Omental fat pad (tissue), 4 donors: ENCODE results near the gene TOP3B. TPM values are rescaled to one million over a fixed set of nuclear protein-coding genes. Genes with fewer than 3 reads are reported as not detected.
A peak's percentile ranks its signal among the peaks of the same experiment; 100 is the strongest.

ENCODE experiments used
- ATAC-seq: fragments of 150-250 bp; one replicate; pipeline ENCODE4 v1.9.1; 2016; ENCODE audit warnings: mild to moderate bottlenecking, moderate library complexity; ENCODE audit not compliant: low FRiP score
- DNase-seq: peaks from one replicate; pipeline ENCODE4 v3.0.0-alpha.2; 2019; ENCODE audit warnings: low spot score
- total RNA-seq, 4 donors: library from RNA; depleted of rRNA; stranded (reverse); fragments of >200 nt; gene quantifications; one replicate each; pipeline ENCODE4 v1.1.0, GENCODE V29; 2016
- TF ChIP-seq, protein P1 (sequence below), 3 donors: fragments of 450-650 bp; IDR thresholded peaks; one replicate each; pipeline ENCODE4 v1.5.1; 2016 to 2017; ENCODE audit warnings: antibody characterized with exemption in 3 of 3, mild to moderate bottlenecking in 3 of 3, moderate library complexity in 2 of 3

Gene TOP3B
- total RNA-seq, 4 donors from 2014 or later = 17.5 to 45.4 (median 21.3) TPM

DNA sequence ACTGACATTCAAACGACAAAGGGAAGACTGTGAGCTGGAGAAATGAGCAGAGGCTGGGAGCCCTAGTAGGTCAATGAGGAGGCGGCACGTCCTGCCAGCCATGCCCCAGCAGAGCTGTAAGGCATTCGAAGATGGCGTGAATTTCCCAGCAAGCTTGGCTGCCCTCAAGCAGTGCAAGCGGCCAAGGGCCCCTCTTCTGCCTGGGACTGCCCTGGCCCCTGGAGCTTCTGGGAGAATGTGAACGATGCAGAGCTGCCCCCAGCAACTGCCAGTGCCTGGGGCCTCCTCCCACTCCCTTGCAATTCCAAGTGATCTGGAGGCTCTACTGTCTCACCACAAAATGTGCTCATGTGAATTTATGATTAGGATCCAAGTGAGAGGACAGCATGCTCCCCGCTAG, 34.2 kb downstream of the TOP3B start:
- no peak for DNase-seq
- TF ChIP-seq, protein P1, sequence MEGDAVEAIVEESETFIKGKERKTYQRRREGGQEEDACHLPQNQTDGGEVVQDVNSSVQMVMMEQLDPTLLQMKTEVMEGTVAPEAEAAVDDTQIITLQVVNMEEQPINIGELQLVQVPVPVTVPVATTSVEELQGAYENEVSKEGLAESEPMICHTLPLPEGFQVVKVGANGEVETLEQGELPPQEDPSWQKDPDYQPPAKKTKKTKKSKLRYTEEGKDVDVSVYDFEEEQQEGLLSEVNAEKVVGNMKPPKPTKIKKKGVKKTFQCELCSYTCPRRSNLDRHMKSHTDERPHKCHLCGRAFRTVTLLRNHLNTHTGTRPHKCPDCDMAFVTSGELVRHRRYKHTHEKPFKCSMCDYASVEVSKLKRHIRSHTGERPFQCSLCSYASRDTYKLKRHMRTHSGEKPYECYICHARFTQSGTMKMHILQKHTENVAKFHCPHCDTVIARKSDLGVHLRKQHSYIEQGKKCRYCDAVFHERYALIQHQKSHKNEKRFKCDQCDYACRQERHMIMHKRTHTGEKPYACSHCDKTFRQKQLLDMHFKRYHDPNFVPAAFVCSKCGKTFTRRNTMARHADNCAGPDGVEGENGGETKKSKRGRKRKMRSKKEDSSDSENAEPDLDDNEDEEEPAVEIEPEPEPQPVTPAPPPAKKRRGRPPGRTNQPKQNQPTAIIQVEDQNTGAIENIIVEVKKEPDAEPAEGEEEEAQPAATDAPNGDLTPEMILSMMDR (IDR thresholded peaks at IDR 0.05) = no peak
- ATAC-seq = no peak

DNA sequence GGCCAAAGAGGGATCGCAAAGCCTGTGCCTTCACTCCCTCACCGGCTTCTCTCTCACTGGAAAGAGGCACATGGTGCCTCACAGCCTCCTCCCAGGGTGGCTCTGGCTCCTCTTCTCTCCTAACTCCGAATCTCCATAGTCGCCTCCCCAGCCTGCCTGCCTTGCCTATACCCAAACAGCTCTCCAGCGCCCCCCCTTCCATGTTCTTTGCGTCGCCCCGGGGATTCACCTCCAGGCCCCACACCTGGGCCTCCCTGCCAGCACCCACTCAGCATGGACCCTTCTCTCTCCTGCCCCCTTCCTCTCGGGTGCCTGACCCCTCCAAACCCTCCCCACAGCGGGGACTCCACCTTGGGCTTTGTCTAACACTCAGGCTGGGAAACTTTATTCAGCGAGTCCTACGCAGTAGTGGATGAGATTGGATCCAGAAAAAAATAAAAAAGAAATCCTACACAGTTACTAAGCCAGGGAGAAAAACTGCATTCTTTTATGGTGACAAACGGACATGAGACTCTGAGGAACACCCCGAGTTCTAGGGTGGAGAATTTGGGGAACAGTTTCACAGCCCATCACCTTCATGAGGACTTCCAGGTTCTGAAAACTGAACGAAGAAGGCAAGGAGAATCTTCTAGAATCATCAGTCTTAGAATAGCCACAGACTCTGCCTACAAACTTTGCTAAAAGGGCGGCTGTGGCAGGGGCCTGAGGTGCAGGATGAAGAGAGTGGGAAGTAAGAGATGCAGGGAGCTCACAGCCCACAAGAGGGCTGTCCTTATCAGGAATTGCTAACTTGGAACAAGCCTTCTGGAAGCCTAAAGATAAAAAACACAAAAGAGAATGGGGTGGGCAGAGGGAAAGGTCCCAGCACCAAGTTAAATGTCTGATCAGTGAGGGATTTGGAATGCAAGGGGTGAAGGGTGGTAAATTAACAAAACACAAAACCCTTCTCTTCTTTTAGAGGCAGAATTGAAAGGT, 35.3 kb downstream of the TOP3B start:
- DNase-seq = no peak
- TF ChIP-seq, protein P1 (IDR thresholded peaks at IDR 0.05) = peak in 1 of 3 donors; percentile 9
- ATAC-seq = no peak

DNA sequence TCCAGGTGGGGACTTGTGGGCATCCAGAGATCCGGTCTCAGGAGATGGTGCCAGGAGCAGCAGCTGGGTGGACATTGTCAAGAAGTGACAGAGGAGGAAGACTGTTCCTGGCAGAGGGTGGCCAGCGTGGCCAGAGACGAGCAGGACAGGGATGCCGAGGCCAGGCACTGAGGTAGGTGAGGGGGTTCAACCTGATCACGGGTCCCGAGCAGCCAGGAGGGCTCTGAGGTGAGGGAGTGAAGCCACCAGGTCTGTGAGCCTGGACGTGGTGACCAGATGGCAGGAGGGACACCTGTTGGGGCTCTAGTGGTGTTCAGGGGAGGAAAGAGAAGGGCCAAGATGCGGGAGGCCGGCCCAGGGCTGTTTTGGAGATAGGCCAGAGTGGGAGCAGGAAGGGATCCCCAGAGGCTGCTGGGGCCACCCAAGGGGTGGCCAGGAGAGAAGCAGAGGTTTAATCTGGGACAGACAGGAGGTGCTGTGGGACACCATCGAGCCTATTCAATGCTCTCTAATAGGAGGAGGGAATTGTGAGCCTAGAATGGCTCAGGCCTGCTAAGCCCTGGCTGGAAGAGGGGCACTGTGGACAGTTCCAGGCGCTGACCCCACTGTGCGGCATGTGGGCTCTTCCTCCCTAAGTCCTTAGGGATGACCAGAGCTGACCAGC, 36.2 kb downstream of the TOP3B start:
- DNase-seq (no peak), ATAC-seq (no peak)
- TF ChIP-seq, protein P1 (IDR thresholded peaks at IDR 0.05) = no peak

DNA sequence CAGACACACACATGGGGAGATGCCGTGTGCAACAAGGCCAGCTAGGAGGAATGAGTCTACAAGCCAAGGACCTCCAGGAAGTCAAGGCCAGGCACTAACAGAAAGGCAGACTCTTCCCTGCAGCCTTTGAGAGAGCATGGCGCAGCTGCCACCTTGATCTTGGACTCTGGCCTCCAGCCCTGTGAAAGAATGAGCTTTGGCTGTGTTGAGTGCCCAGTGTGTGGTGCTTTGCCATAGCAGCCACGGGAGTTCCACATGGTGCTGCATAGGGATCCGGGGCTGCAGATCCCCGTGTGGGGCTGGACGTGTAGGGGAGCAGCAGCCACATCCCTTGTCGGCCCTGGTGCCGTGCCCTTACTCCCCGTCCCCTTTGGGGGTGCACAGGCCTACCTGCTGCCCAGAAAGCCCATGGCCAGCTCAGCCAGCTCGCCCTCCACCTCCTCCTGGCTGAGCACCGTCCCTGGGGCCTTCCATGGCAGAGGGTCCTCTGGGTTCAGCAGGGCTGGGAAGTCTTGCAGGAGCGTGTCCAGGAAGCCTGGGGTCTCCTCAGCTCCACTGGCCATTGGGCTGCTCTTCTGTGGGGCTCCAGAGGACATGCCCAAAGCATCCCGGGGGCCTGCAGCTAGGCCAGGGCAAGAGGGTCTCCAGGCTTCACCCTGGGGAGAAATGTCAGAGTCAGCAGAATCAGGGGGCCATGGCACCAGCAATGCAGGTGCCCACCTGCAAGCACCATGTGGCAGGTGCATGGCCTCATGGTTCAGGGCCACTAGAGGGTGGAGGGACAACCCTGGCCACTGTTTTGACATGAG, 36.9 kb downstream of the TOP3B start:
- no peak for DNase-seq
- TF ChIP-seq, protein P1 (IDR thresholded peaks at IDR 0.05) = no peak
- ATAC-seq = no peak

DNA sequence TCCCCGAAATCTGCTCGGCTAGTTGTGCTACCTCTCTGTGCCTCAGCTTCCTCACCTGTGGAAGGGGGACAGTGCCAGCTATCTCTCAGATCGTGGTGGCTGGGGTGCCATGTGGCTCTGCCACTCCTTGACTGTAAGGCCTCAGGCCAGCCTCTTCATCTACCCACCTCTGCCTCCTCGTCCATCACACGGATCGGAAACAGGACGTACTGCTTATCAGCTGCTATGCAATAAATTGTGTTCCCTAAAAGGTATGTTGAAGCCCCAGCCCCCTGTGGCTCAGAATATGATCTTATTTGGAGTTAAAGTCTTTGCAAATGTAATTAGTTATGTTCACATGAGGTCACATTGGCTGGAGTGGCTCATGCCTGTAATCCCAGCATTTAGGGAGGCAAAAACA, 37.7 kb downstream of the TOP3B start:
- ATAC-seq (no peak), DNase-seq (no peak)
- TF ChIP-seq, protein P1 (IDR thresholded peaks at IDR 0.05) = no peak

DNA sequence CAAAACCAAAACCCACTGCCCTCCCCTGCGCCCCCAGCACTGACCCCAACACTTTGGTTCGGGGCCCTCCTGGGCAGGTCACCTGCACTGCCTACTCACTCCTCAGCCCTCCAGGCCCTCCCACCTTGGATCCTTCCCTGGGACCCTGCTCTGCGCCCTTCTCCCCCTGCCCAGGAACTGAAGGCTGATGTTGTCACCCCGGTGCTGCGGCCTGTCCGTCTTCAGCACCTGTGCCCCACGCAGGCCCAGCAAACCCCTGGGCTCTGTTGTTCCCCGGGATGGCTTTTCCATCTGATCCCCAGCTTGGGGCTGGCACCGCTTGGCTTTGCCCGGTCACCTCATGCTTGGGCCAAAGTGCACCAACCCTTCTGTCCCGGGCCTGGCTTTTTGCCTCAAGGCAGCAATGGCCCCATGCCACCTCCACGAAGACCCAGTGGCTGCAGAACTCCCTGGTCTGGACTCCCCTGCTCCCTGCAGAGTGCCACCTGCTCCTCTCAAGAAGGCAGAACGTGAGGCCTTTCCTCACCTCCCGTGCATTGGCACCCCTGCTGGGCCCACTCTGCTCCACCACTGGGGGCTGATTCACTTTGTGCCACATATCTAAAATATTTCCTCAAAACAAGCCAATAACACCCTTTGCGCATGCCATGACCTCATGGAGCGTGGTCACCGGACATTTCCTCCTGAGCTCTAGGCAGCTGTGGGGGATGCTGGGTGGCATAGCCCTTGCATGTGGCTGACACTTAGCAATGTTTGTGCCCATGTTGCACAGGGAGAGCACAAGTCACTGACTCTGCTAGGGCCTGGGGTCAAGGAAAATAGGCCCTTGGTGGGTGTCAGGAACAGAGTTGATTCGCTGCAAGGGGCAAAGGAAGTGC, 38.8 kb downstream of the TOP3B start:
- DNase-seq (no peak), ATAC-seq (no peak)
- TF ChIP-seq, protein P1 (IDR thresholded peaks at IDR 0.05) = no peak
